ENCODE results near the gene CEACAM4.
"Not testable (repeated sequence)": the region's sequence is repeated elsewhere in the genome, so short reads cannot be mapped to it uniquely, and the experiment has no call there.

Gene CEACAM4

GRCh38 chr19:41626877-41627276, at the start of gene CEACAM4:
CEACAM4 (minus strand) TSS chr19:41627074; CDS start chr19:41626963, 111 bp downstream.
- H3K27me3 Mint-ChIP-seq, result peaks cover 50% of the 10 kb centered on the region
- no peak for ATAC-seq
- peaks cover 8% of the 10 kb centered on the region for H3K4me1 Mint-ChIP-seq
- no peak within 1 kb of the TSS for H3K4me3 Mint-ChIP-seq
- H3K36me3 Mint-ChIP-seq, result no peaks in the 10 kb centered on the region
- no peak within 1 kb of the TSS for H3K27ac Mint-ChIP-seq
- peaks cover 2% of the 10 kb centered on the region for H3K9me3 Mint-ChIP-seq

GRCh38 chr19:41671486-41671885, 44.6 kb upstream of the CEACAM4 start:
- H3K9me3 Mint-ChIP-seq, result peaks cover 3% of the 10 kb centered on the region

GRCh38 chr19:41670755-41671154, 43.9 kb upstream of the CEACAM4 start:
- peaks cover 3% of the 10 kb centered on the region for H3K9me3 Mint-ChIP-seq
- no peaks in the 10 kb centered on the region for H3K36me3 Mint-ChIP-seq
- H3K4me1 Mint-ChIP-seq, result peaks cover 7% of the 10 kb centered on the region
- no peak overlapping the region for H3K4me3 Mint-ChIP-seq
- peaks cover 48% of the 10 kb centered on the region for H3K27me3 Mint-ChIP-seq
- H3K27ac Mint-ChIP-seq, result no peak overlapping the region
- ATAC-seq, result no peak

More at GRCh38 chr19:41671486-41671885, 44.6 kb upstream of the CEACAM4 start:
- H3K36me3 Mint-ChIP-seq, result no peaks in the 10 kb centered on the region
- peaks cover 7% of the 10 kb centered on the region for H3K4me1 Mint-ChIP-seq
- ATAC-seq, result no peak
- peaks cover 52% of the 10 kb centered on the region for H3K27me3 Mint-ChIP-seq
- H3K4me3 Mint-ChIP-seq, result no peak overlapping the region
- no peak overlapping the region for H3K27ac Mint-ChIP-seq

GRCh38 chr19:41668315-41668714, 41.4 kb upstream of the CEACAM4 start:
- Mint-ChIP-seq H3K4me3 (no peak overlapping the region), H3K27ac (no peak overlapping the region), H3K27me3 (peaks cover 48% of the 10 kb centered on the region), H3K9me3 (peaks cover 14% of the 10 kb centered on the region), H3K36me3 (no peaks in the 10 kb centered on the region), H3K4me1 (peaks cover 7% of the 10 kb centered on the region)
- ATAC-seq, result no peak

- Mint-ChIP-seq H3K4me3 (no peak overlapping the region), H3K27ac (no peak overlapping the region), H3K36me3 (no peaks in the 10 kb centered on the region), H3K9me3 (peaks cover 10% of the 10 kb centered on the region), H3K27me3 (peaks cover 34% of the 10 kb centered on the region), H3K4me1 (no peaks in the 10 kb centered on the region)
- no peak for ATAC-seq
These were observed 39.2 kb upstream of the CEACAM4 start for GRCh38 chr19:41666075-41666474.

GRCh38 chr19:41657157-41657556, 30.3 kb upstream of the CEACAM4 start:
- H3K9me3 Mint-ChIP-seq, result peaks cover 3% of the 10 kb centered on the region
- no peaks in the 10 kb centered on the region for H3K4me1 Mint-ChIP-seq
- H3K27me3 Mint-ChIP-seq, result peaks cover 80% of the 10 kb centered on the region
- no peak overlapping the region for H3K27ac Mint-ChIP-seq
- no peak overlapping the region for H3K4me3 Mint-ChIP-seq
- ATAC-seq, result no peak
- peaks cover 9% of the 10 kb centered on the region for H3K36me3 Mint-ChIP-seq

GRCh38 chr19:41656756-41657155, 29.9 kb upstream of the CEACAM4 start:
- H3K4me1 Mint-ChIP-seq, H3K4me3 Mint-ChIP-seq, H3K36me3 Mint-ChIP-seq, H3K27ac Mint-ChIP-seq, ATAC-seq, H3K9me3 Mint-ChIP-seq: not testable (repeated sequence)
- peaks cover 80% of the 10 kb centered on the region for H3K27me3 Mint-ChIP-seq

GRCh38 chr19:41652250-41652649, 25.4 kb upstream of the CEACAM4 start:
- Mint-ChIP-seq H3K27me3 (peaks cover 72% of the 10 kb centered on the region), H3K9me3 (peaks cover 3% of the 10 kb centered on the region), H3K36me3 (peaks cover 9% of the 10 kb centered on the region), H3K4me3 (no peak overlapping the region), H3K27ac (no peak overlapping the region), H3K4me1 (no peaks in the 10 kb centered on the region)
- no peak for ATAC-seq

GRCh38 chr19:41649827-41650226, 23.0 kb upstream of the CEACAM4 start:
- H3K4me3 Mint-ChIP-seq, result no peak overlapping the region
- H3K9me3 Mint-ChIP-seq, result peaks cover 3% of the 10 kb centered on the region
- H3K27ac Mint-ChIP-seq, result no peak overlapping the region
- H3K4me1 Mint-ChIP-seq, result no peaks in the 10 kb centered on the region
- H3K27me3 Mint-ChIP-seq, result peaks cover 59% of the 10 kb centered on the region
- H3K36me3 Mint-ChIP-seq, result peaks cover 9% of the 10 kb centered on the region
- no peak for ATAC-seq

- Mint-ChIP-seq H3K27me3 (peaks cover 54% of the 10 kb centered on the region), H3K27ac (no peak overlapping the region), H3K4me1 (peaks cover 5% of the 10 kb centered on the region), H3K36me3 (no peaks in the 10 kb centered on the region), H3K4me3 (no peak overlapping the region), H3K9me3 (no peaks in the 10 kb centered on the region)
- no peak for ATAC-seq
These were observed 19.8 kb upstream of the CEACAM4 start for GRCh38 chr19:41646589-41647204.

GRCh38 chr19:41641879-41642485, 15.1 kb upstream of the CEACAM4 start:
- Mint-ChIP-seq H3K36me3 (no peaks in the 10 kb centered on the region), H3K4me1 (peaks cover 6% of the 10 kb centered on the region), H3K27me3 (peaks cover 51% of the 10 kb centered on the region), H3K9me3 (no peaks in the 10 kb centered on the region), H3K27ac (no peak overlapping the region), H3K4me3 (no peak overlapping the region)
- peak; percentile 66 for ATAC-seq

- no peaks in the 10 kb centered on the region for H3K36me3 Mint-ChIP-seq
- peaks cover 3% of the 10 kb centered on the region for H3K9me3 Mint-ChIP-seq
- peaks cover 79% of the 10 kb centered on the region for H3K27me3 Mint-ChIP-seq
- no peak overlapping the region for H3K4me3 Mint-ChIP-seq
- no peak overlapping the region for H3K27ac Mint-ChIP-seq
- ATAC-seq, result no peak
- peaks cover 6% of the 10 kb centered on the region for H3K4me1 Mint-ChIP-seq
These were observed 11.8 kb upstream of the CEACAM4 start for GRCh38 chr19:41638641-41639081.

GRCh38 chr19:41637484-41637883, 10.6 kb upstream of the CEACAM4 start:
- Mint-ChIP-seq H3K27ac (no peak overlapping the region), H3K27me3 (peaks cover 77% of the 10 kb centered on the region), H3K4me3 (no peak overlapping the region)

GRCh38 chr19:41627966-41628675, 1.2 kb upstream of the CEACAM4 start:
- Mint-ChIP-seq H3K27me3 (peaks cover 40% of the 10 kb centered on the region), H3K36me3 (no peaks in the 10 kb centered on the region), H3K27ac (no peak overlapping the region), H3K4me3 (no peak overlapping the region), H3K4me1 (peaks cover 8% of the 10 kb centered on the region), H3K9me3 (peaks cover 2% of the 10 kb centered on the region)
- ATAC-seq, result no peak

More at GRCh38 chr19:41637484-41637883, 10.6 kb upstream of the CEACAM4 start:
- ATAC-seq, result no peak
- H3K36me3 Mint-ChIP-seq, result no peaks in the 10 kb centered on the region
- peaks cover 6% of the 10 kb centered on the region for H3K4me1 Mint-ChIP-seq
- H3K9me3 Mint-ChIP-seq, result peaks cover 3% of the 10 kb centered on the region

- ATAC-seq, result no peak
- H3K4me3 Mint-ChIP-seq, result no peak overlapping the region
- peaks cover 8% of the 10 kb centered on the region for H3K4me1 Mint-ChIP-seq
- no peaks in the 10 kb centered on the region for H3K36me3 Mint-ChIP-seq
- peaks cover 2% of the 10 kb centered on the region for H3K9me3 Mint-ChIP-seq
- peaks cover 56% of the 10 kb centered on the region for H3K27me3 Mint-ChIP-seq
- no peak overlapping the region for H3K27ac Mint-ChIP-seq
These were observed 596 bp downstream of the CEACAM4 start for GRCh38 chr19:41626278-41626677.
